Transverse colon (tissue), 4 donors: ENCODE results near the gene DNHD1.

Source experiments
- EP300 ChIP-seq: sonication (generic); formaldehyde crosslinking; IDR thresholded peaks from one replicate; pipeline ENCODE4 v1.6.1; 2017; ENCODE audit warnings: antibody characterized with exemption, low read depth
- POLR2A ChIP-seq: fragments of 450-650 bp; IDR thresholded peaks from one replicate; pipeline ENCODE4 v1.6.1; 2016; ENCODE audit warnings: antibody characterized with exemption, mild to moderate bottlenecking, moderate library complexity
- POLR2AphosphoS5 ChIP-seq, 3 donors: sonication (generic); formaldehyde crosslinking; IDR thresholded peaks; one replicate each; pipeline ENCODE4 v1.6.1; 2016; ENCODE audit warnings: antibody characterized with exemption in 3 of 3
- TF ChIP-seq, protein P1 (sequence below), 5 experiments: fragments of 200-600 bp in 3 of 5; fragments of 450-650 bp in 2 of 5; sonication (generic) in 3 of 5; IDR thresholded peaks; 1 replicate in 2 of 5; 2 replicates in 3 of 5; pipeline ENCODE4 v1.5.1; 2016 to 2017; ENCODE audit warnings: antibody characterized with exemption in 5 of 5, inconsistent platforms in 3 of 5, mild to moderate bottlenecking in 2 of 5, moderate library complexity in 1 of 5

- TF ChIP-seq POLR2A (no peak), POLR2AphosphoS5 (IDR thresholded peaks at IDR 0.05) (no peak), EP300 (no peak)
- TF ChIP-seq, protein P1, sequence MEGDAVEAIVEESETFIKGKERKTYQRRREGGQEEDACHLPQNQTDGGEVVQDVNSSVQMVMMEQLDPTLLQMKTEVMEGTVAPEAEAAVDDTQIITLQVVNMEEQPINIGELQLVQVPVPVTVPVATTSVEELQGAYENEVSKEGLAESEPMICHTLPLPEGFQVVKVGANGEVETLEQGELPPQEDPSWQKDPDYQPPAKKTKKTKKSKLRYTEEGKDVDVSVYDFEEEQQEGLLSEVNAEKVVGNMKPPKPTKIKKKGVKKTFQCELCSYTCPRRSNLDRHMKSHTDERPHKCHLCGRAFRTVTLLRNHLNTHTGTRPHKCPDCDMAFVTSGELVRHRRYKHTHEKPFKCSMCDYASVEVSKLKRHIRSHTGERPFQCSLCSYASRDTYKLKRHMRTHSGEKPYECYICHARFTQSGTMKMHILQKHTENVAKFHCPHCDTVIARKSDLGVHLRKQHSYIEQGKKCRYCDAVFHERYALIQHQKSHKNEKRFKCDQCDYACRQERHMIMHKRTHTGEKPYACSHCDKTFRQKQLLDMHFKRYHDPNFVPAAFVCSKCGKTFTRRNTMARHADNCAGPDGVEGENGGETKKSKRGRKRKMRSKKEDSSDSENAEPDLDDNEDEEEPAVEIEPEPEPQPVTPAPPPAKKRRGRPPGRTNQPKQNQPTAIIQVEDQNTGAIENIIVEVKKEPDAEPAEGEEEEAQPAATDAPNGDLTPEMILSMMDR (IDR thresholded peaks at IDR 0.05), result no peak
Measured at GRCh38 chr11:6610591-6610990, 113.5 kb downstream of the DNHD1 start.
